ENCODE results near the gene ARID1A. TPM values are rescaled to one million over a fixed set of nuclear protein-coding genes. Genes with fewer than 3 reads are reported as not detected.

ARID1A gene
- total RNA-seq, 4 donors from 2014 or later = 43.4 to 72.0 (median 53.1) TPM

DNA sequence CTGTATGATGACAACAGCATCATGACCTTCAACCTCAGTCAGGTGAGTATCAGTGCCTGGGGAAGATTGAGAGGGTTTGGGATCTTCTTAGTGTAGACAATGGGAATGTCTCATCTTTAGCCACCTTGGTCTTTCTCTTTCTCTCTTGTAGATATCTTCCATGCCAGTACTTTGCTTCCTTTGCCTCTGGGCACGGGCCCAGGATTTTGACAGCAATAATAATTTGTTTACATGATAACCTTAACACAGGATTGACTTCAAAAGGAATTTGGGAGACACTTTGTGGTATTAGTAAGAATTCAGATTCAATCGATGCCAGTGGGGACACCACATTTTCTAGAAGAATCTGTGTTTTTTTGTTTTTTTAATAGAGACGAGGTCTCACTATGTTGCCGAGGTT lies 79.9 kb downstream of the ARID1A start:
- H3K27me3 ChIP-seq = no peaks in the 10 kb centered on the region
- H3K4me3 ChIP-seq = no peak overlapping the region
- no peak for DNase-seq
- WGBS, 2 donors (ENCODE audit: low coverage in 1 of 2) = 77 to 78% methylated on average over 4 of the region's 4 CpGs
- intact Hi-C loops (cut with DNase I; ENCODE audit: low total_unique reads) (no loop called here), in situ Hi-C loops (cut with MboI; ENCODE audit: low pct_ligation_motif_present in 1 of 4, low pct_unique_long_range_greater_than_20kb in 1 of 4, low sequenced_read_pairs in 3 of 4) (loop anchor here in 2 of 4 donors (25.0 kb wide), 1 partner anchor 88 kb away; the partner anchor contains the start of gene ARID1A (in 2 of the 2))
- H3K4me1 ChIP-seq = peaks cover 8 to 14% (median 12%) of the 10 kb centered on the region in 4 donors
- no peaks in the 10 kb centered on the region for H3K9me3 ChIP-seq
- peaks cover 0 to 91% (median 41%) of the 10 kb centered on the region in 4 donors for H3K36me3 ChIP-seq
- TF ChIP-seq EP300 (IDR thresholded peaks at IDR 0.05; ENCODE audit: low read depth) = no peak
- TF ChIP-seq, protein P1, sequence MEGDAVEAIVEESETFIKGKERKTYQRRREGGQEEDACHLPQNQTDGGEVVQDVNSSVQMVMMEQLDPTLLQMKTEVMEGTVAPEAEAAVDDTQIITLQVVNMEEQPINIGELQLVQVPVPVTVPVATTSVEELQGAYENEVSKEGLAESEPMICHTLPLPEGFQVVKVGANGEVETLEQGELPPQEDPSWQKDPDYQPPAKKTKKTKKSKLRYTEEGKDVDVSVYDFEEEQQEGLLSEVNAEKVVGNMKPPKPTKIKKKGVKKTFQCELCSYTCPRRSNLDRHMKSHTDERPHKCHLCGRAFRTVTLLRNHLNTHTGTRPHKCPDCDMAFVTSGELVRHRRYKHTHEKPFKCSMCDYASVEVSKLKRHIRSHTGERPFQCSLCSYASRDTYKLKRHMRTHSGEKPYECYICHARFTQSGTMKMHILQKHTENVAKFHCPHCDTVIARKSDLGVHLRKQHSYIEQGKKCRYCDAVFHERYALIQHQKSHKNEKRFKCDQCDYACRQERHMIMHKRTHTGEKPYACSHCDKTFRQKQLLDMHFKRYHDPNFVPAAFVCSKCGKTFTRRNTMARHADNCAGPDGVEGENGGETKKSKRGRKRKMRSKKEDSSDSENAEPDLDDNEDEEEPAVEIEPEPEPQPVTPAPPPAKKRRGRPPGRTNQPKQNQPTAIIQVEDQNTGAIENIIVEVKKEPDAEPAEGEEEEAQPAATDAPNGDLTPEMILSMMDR (IDR thresholded peaks at IDR 0.05) = no peak
- no peak for TF ChIP-seq POLR2A (IDR thresholded peaks at IDR 0.05)
- H3K27ac ChIP-seq = no peak overlapping the region

DNA sequence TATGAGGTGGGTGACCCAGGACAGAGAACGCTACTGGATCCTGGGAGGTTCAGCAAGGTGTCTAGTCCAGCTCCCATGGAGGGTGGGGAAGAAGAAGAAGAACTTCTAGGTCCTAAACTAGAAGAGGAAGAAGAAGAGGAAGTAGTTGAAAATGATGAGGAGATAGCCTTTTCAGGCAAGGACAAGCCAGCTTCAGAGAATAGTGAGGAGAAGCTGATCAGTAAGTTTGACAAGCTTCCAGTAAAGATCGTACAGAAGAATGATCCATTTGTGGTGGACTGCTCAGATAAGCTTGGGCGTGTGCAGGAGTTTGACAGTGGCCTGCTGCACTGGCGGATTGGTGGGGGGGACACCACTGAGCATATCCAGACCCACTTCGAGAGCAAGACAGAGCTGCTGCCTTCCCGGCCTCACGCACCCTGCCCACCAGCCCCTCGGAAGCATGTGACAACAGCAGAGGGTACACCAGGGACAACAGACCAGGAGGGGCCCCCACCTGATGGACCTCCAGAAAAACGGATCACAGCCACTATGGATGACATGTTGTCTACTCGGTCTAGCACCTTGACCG lies 83.4 kb downstream of the ARID1A start:
- in situ Hi-C loops (cut with MboI; ENCODE audit: low pct_ligation_motif_present in 1 of 4, low pct_unique_long_range_greater_than_20kb in 1 of 4, low sequenced_read_pairs in 3 of 4) = loop anchor here in 2 of 4 donors (25.0 kb wide), 1 partner anchor 92 kb away; the partner anchor contains the start of gene ARID1A (in 2 of the 2)
- intact Hi-C loops (cut with DNase I; ENCODE audit: low total_unique reads) = no loop called here
- Histone ChIP-seq H3K27me3 (no peaks in the 10 kb centered on the region), H3K4me3 (no peak overlapping the region), H3K36me3 (peaks cover 0 to 58% (median 29%) of the 10 kb centered on the region in 4 donors), H3K9me3 (no peaks in the 10 kb centered on the region), H3K4me1 (peaks cover 0 to 30% (median 19%) of the 10 kb centered on the region in 4 donors), H3K27ac (no peak overlapping the region)
- TF ChIP-seq, protein P1 (IDR thresholded peaks at IDR 0.05) = no peak
- TF ChIP-seq POLR2AphosphoS5 (IDR thresholded peaks at IDR 0.05) (no peak), POLR2A (IDR thresholded peaks at IDR 0.05) (no peak), EP300 (IDR thresholded peaks at IDR 0.05; ENCODE audit: low read depth) (no peak)
- no peak for DNase-seq
- 83% methylated on average over 1 to 11 of the region's 11 CpGs for WGBS, 2 donors (ENCODE audit: low coverage in 1 of 2)

DNA sequence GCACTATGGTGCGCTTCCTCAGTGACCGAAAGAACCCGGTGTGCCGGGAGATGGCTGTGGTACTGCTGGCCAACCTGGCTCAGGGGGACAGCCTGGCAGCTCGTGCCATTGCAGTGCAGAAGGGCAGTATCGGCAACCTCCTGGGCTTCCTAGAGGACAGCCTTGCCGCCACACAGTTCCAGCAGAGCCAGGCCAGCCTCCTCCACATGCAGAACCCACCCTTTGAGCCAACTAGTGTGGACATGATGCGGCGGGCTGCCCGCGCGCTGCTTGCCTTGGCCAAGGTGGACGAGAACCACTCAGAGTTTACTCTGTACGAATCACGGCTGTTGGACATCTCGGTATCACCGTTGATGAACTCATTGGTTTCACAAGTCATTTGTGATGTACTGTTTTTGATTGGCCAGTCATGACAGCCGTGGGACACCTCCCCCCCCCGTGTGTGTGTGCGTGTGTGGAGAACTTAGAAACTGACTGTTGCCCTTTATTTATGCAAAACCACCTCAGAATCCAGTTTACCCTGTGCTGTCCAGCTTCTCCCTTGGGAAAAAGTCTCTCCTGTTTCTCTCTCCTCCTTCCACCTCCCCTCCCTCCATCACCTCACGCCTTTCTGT lies 84.6 kb downstream of the ARID1A start:
- DNase-seq = no peak
- Histone ChIP-seq H3K9me3 (no peaks in the 10 kb centered on the region), H3K4me3 (no peak overlapping the region), H3K27me3 (no peaks in the 10 kb centered on the region), H3K27ac (no peak overlapping the region), H3K36me3 (peaks cover 0 to 47% (median 24%) of the 10 kb centered on the region in 4 donors), H3K4me1 (peaks cover 1 to 42% (median 27%) of the 10 kb centered on the region in 4 donors)
- intact Hi-C loops (cut with DNase I; ENCODE audit: low total_unique reads) = no loop called here
- TF ChIP-seq EP300 (IDR thresholded peaks at IDR 0.05; ENCODE audit: low read depth) = no peak
- WGBS, 2 donors (ENCODE audit: low coverage in 1 of 2) = 60 to 90% methylated on average over 1 to 18 of the region's 21 CpGs
- in situ Hi-C loops (cut with MboI; ENCODE audit: low pct_ligation_motif_present in 1 of 4, low pct_unique_long_range_greater_than_20kb in 1 of 4, low sequenced_read_pairs in 3 of 4) = loop anchor here (10.0 to 25.0 kb wide), 2 partner anchors 86 to 93 kb away; partner anchors contain the start of gene ARID1A (in 4 of the 4)

DNA sequence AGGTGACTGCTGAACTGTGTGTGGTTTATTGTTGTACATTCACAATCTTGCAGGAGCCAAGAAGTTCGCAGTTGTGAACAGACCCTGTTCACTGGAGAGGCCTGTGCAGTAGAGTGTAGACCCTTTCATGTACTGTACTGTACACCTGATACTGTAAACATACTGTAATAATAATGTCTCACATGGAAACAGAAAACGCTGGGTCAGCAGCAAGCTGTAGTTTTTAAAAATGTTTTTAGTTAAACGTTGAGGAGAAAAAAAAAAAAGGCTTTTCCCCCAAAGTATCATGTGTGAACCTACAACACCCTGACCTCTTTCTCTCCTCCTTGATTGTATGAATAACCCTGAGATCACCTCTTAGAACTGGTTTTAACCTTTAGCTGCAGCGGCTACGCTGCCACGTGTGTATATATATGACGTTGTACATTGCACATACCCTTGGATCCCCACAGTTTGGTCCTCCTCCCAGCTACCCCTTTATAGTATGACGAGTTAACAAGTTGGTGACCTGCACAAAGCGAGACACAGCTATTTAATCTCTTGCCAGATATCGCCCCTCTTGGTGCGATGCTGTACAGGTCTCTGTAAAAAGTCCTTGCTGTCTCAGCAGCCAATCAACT lies 85.5 kb downstream of the ARID1A start:
- in situ Hi-C loops (cut with MboI; ENCODE audit: low pct_ligation_motif_present in 1 of 4, low pct_unique_long_range_greater_than_20kb in 1 of 4, low sequenced_read_pairs in 3 of 4) = loop anchor here (10.0 to 25.0 kb wide), 2 partner anchors 87 to 94 kb away; partner anchors contain the start of gene ARID1A (in 4 of the 4)
- 75 to 82% methylated on average over 11 of the region's 11 CpGs for WGBS, 2 donors (ENCODE audit: low coverage in 1 of 2)

More for the DNA sequence above, 85.5 kb downstream of the ARID1A start:
- no peak overlapping the region for H3K4me3 ChIP-seq
- no peaks in the 10 kb centered on the region for H3K27me3 ChIP-seq
- no peak for DNase-seq
- no peaks in the 10 kb centered on the region for H3K9me3 ChIP-seq
- TF ChIP-seq EP300 (IDR thresholded peaks at IDR 0.05; ENCODE audit: low read depth) = no peak
- no peak for TF ChIP-seq POLR2A (IDR thresholded peaks at IDR 0.05)
- TF ChIP-seq, protein P1 (IDR thresholded peaks at IDR 0.05) = no peak
- no peak for TF ChIP-seq POLR2AphosphoS5 (IDR thresholded peaks at IDR 0.05)
- intact Hi-C loops (cut with DNase I; ENCODE audit: low total_unique reads) = no loop called here
- peaks cover 10 to 51% (median 35%) of the 10 kb centered on the region in 4 donors for H3K4me1 ChIP-seq
- H3K27ac ChIP-seq = no peak overlapping the region
- H3K36me3 ChIP-seq = peaks cover 0 to 43% (median 20%) of the 10 kb centered on the region in 4 donors
